Fibroblast of lung (primary cell): Measurements from ENCODE around the gene C1orf210. TPM values are rescaled to one million over a fixed set of nuclear protein-coding genes. Genes with fewer than 3 reads are reported as not detected.

Experiments used
- DNase-seq, 2 donors: peaks; one replicate each; pipeline versions ENCODE4 v3.0.0 to v3.0.0-alpha.2; 2010; ENCODE audit warnings: low read depth in 2 of 2
- H2AFZ ChIP-seq: 2 replicates; pipeline ENCODE4 v1.5.1; 2012; ENCODE audit warnings: low read length, control low read depth, inconsistent platforms
- H3K27ac ChIP-seq: 2 replicates; pipeline ENCODE4 v1.5.1; 2011; ENCODE audit warnings: low read length, control low read depth; ENCODE audit not compliant: insufficient read depth
- H3K27me3 ChIP-seq: 2 replicates; pipeline ENCODE4 v1.5.1; 2011; ENCODE audit warnings: mild to moderate bottlenecking, low read length; ENCODE audit not compliant: control insufficient read depth, insufficient read depth
- H3K36me3 ChIP-seq: 2 replicates; pipeline ENCODE4 v1.5.1; 2011; ENCODE audit warnings: low read length; ENCODE audit not compliant: control insufficient read depth, insufficient read depth
- H3K4me1 ChIP-seq: 2 replicates; pipeline ENCODE4 v1.5.1; 2011; ENCODE audit warnings: low read length; ENCODE audit not compliant: control insufficient read depth, insufficient read depth; ENCODE audit errors: extremely low read depth
- H3K4me2 ChIP-seq: 2 replicates; pipeline ENCODE4 v1.5.1; 2011; ENCODE audit warnings: low read length, control low read depth; ENCODE audit not compliant: insufficient read depth; ENCODE audit errors: extremely low read depth
- H3K4me3 ChIP-seq, 4 experiments: fragments of 200-600 bp in 1 of 4; sonication (generic) in 1 of 4; replicated peaks in 1 of 4; 2 replicates each; pipeline ENCODE4 v1.5.1; 2011 to 2016; ENCODE audit warnings: low read length in 4 of 4, low read depth in 3 of 4, mild to moderate bottlenecking in 3 of 4, control low read depth in 2 of 4, inconsistent platforms in 1 of 4, mixed read lengths in 1 of 4; ENCODE audit not compliant: insufficient read depth in 1 of 4; ENCODE audit errors: control extremely low read depth in 1 of 4
- H3K79me2 ChIP-seq: 2 replicates; pipeline ENCODE4 v1.5.1; 2012; ENCODE audit warnings: mild to moderate bottlenecking, low read length, inconsistent platforms; ENCODE audit not compliant: control insufficient read depth, insufficient read depth
- H3K9ac ChIP-seq: 2 replicates; pipeline ENCODE4 v1.5.1; 2011; ENCODE audit warnings: mild to moderate bottlenecking, low read length, control low read depth; ENCODE audit not compliant: insufficient read depth
- H3K9me3 ChIP-seq: 2 replicates; pipeline ENCODE4 v1.5.1; 2012; ENCODE audit warnings: low read depth, low read length; ENCODE audit not compliant: control insufficient read depth, insufficient read depth
- H4K20me1 ChIP-seq: 2 replicates; pipeline ENCODE4 v1.5.1; 2011; ENCODE audit warnings: low read length; ENCODE audit not compliant: control insufficient read depth, insufficient read depth; ENCODE audit errors: extremely low read depth
- EZH2 ChIP-seq: IDR thresholded peaks from 2 replicates; pipeline ENCODE4 v1.5.1; 2012; ENCODE audit warnings: low read length, control low read depth, mild to moderate bottlenecking; ENCODE audit errors: missing control alignments
- polyA plus RNA-seq, 2 donors: library from polyadenylated mRNA; depleted of rRNA in 1 of 2; stranded (reverse) in 1 of 2; unstranded in 1 of 2; fragments of >200 nt; gene quantifications; 2 replicates each; pipeline ENCODE4 v1.2.1, GENCODE V29; 2011 to 2012; ENCODE audit warnings: missing spikeins in 1 of 2
- total RNA-seq: library from RNA; depleted of rRNA; stranded (reverse); fragments of >200 nt; gene quantifications from 2 replicates; pipeline ENCODE4 v1.2.1, GENCODE V29; 2014
- TF ChIP-seq, protein P1 (sequence below), 2 donors: IDR thresholded peaks in 1 of 2; conservative IDR thresholded peaks in 1 of 2; 1 replicate in 1 of 2; 2 replicates in 1 of 2; pipeline ENCODE4 v1.5.1; 2011 to 2012; ENCODE audit warnings: low read length in 2 of 2, control low read depth in 1 of 2, inconsistent platforms in 1 of 2, low read depth in 1 of 2, mild to moderate bottlenecking in 1 of 2

Gene C1orf210
- total and polyA plus RNA-seq, 2 donors (not counting 1 experiment from before 2014, with no cell fraction given), result not detected

DNA sequence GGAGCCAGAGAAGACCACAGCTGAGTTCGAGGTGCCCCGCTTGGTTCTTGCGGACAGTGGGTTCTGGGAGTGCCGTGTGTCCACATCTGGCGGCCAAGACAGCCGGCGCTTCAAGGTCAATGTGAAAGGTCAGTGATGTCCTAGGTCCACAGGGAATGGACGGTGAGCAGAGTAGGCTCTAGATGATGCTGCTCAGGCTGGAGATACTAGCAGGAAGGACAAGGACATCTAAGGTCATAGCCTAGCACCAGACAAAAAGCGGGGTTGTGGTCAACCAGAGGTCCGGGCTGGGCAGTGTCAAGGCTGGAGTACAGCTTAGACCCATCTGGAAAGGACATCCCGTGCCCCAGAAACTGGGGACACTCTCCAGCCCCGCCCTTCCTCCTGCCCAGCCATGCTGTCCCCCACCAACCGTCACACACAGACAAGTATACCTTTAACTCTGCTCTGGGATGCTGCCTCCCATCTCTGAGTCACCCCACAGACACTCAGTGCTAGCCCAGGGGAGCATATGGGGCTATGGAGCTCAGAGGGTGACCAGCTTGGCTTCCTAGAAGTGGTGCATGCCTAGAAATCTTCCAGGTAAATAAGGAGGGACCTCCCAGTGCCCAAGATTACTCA lies 24.1 kb upstream of the C1orf210 start:
- Histone ChIP-seq H3K4me3 (no peak overlapping the region), H2AFZ (no peak overlapping the region), H3K4me2 (no peak overlapping the region), H3K27me3 (no peaks in the 10 kb centered on the region), H3K79me2 (no peaks in the 10 kb centered on the region), H3K36me3 (no peaks in the 10 kb centered on the region), H3K9ac (no peak overlapping the region), H3K4me1 (no peaks in the 10 kb centered on the region), H4K20me1 (no peaks in the 10 kb centered on the region), H3K27ac (no peak overlapping the region), H3K9me3 (no peaks in the 10 kb centered on the region)
- no peak for DNase-seq
- TF ChIP-seq, protein P1, sequence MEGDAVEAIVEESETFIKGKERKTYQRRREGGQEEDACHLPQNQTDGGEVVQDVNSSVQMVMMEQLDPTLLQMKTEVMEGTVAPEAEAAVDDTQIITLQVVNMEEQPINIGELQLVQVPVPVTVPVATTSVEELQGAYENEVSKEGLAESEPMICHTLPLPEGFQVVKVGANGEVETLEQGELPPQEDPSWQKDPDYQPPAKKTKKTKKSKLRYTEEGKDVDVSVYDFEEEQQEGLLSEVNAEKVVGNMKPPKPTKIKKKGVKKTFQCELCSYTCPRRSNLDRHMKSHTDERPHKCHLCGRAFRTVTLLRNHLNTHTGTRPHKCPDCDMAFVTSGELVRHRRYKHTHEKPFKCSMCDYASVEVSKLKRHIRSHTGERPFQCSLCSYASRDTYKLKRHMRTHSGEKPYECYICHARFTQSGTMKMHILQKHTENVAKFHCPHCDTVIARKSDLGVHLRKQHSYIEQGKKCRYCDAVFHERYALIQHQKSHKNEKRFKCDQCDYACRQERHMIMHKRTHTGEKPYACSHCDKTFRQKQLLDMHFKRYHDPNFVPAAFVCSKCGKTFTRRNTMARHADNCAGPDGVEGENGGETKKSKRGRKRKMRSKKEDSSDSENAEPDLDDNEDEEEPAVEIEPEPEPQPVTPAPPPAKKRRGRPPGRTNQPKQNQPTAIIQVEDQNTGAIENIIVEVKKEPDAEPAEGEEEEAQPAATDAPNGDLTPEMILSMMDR (conservative IDR thresholded peaks at IDR 0.05 in 1 of 2, IDR thresholded peaks at IDR 0.05 in 1 of 2; ENCODE audit: low read depth in 1 of 2, low read length in 2 of 2), result no peak
- TF ChIP-seq EZH2, result no peak

DNA sequence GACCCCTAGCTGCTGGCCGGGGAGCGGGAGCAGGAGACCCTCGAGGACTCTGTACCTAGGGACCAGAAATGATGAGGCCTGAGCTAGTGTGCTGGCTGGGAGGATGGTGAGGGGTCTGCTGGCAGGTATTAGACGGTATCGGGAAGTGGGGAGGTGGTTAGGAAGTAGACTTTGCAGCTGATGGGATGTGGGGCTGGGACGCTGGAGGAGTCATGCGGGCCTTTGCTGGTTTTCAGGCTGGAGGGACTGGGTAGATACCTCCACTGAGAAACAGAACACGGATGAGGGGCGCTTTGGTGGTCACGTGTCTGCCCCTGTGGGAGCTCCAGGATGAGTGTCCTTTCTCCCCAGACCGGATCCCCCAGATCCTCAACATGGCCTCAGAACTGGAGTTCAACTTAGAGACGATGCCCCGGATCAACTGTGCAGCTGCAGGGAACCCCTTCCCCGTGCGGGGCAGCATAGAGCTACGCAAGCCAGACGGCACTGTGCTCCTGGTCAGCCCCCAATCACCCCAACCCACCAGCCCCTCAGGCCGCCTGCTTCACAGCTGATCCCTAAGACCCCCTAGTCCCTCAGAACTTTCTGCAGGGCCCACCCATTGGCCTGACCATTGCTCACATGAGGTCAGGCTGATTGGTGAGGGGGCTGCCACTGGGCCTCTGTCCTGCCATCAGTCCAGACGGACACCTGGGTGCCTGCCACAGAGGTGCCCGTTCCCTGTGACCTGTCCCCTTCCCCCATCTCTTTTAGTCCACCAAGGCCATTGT lies 23.4 kb upstream of the C1orf210 start:
- no peak overlapping the region for H3K27ac ChIP-seq
- no peak overlapping the region for H3K9ac ChIP-seq
- no peak for DNase-seq
- H3K4me1 ChIP-seq, result no peaks in the 10 kb centered on the region
- H3K79me2 ChIP-seq, result no peaks in the 10 kb centered on the region
- H2AFZ ChIP-seq, result no peak overlapping the region
- no peak overlapping the region for H3K4me3 ChIP-seq
- H3K9me3 ChIP-seq, result no peaks in the 10 kb centered on the region
- H3K36me3 ChIP-seq, result no peaks in the 10 kb centered on the region
- no peaks in the 10 kb centered on the region for H3K27me3 ChIP-seq
- H4K20me1 ChIP-seq, result no peaks in the 10 kb centered on the region
- no peak overlapping the region for H3K4me2 ChIP-seq
- TF ChIP-seq EZH2, result no peak
- TF ChIP-seq, protein P1 (conservative IDR thresholded peaks at IDR 0.05 in 1 of 2, IDR thresholded peaks at IDR 0.05 in 1 of 2; ENCODE audit: low read depth in 1 of 2, low read length in 2 of 2), result no peak

DNA sequence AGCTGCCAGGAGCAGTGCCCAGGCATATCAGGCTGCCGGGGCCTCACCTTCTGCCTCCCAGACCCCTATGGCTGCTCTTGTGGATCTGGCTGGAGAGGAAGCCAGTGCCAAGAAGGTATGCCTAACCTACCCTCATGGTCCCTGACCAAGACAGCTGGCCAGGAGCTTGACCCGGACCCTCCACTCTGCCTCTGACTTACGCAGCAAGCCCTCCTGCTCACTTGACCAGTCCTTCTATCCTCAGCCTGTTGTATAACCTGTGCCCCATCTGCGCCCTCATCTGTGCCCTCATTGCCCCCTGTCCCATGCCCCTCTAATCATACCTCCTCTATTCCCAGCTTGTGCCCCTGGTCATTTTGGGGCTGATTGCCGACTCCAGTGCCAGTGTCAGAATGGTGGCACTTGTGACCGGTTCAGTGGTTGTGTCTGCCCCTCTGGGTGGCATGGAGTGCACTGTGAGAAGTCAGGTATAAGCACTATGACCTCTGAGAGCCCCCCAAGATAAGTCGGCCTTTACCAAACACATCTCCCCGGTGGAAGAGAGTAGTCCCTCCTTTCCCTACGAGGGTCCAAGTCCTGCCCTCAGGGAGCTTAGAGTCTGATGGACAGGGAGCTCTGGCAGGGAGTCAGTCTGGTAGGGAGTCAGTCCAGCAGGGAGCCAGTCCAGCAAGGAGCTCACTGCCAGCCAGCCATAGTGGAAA lies 22.2 kb upstream of the C1orf210 start:
- Histone ChIP-seq H3K9me3 (no peaks in the 10 kb centered on the region), H3K4me1 (no peaks in the 10 kb centered on the region), H4K20me1 (no peaks in the 10 kb centered on the region), H3K27ac (no peak overlapping the region), H3K36me3 (no peaks in the 10 kb centered on the region), H2AFZ (no peak overlapping the region), H3K4me3 (no peak overlapping the region), H3K9ac (no peak overlapping the region), H3K27me3 (no peaks in the 10 kb centered on the region), H3K4me2 (no peak overlapping the region), H3K79me2 (no peaks in the 10 kb centered on the region)
- no peak for DNase-seq
- TF ChIP-seq, protein P1 (conservative IDR thresholded peaks at IDR 0.05 in 1 of 2, IDR thresholded peaks at IDR 0.05 in 1 of 2; ENCODE audit: low read depth in 1 of 2, low read length in 2 of 2), result no peak
